NAMALWA (cell line): ENCODE measurements around the gene WWP2.

ENCODE experiments used
- DNase-seq: peaks from one replicate; pipeline ENCODE4 v3.0.0-alpha.2; 2015; ENCODE audit warnings: low spot score

WWP2 gene

GRCh38 chr16:69927056-69927757 is 165.1 kb downstream of the WWP2 start:
- no peak for DNase-seq

- no peak for DNase-seq
These were observed 166.8 kb downstream of the WWP2 start for GRCh38 chr16:69928856-69929400.

GRCh38 chr16:69929480-69929879 is 167.3 kb downstream of the WWP2 start:
- no peak for DNase-seq

GRCh38 chr16:69930117-69930776 is 168.1 kb downstream of the WWP2 start:
- DNase-seq: peak; percentile 76

GRCh38 chr16:69931631-69932030 is 169.5 kb downstream of the WWP2 start:
- no peak for DNase-seq

- DNase-seq: no peak
These were observed 170.1 kb downstream of the WWP2 start for GRCh38 chr16:69932228-69932627.

GRCh38 chr16:69932691-69933392 is 170.7 kb downstream of the WWP2 start:
- DNase-seq: no peak

GRCh38 chr16:69934044-69934443 is 171.9 kb downstream of the WWP2 start:
- no peak for DNase-seq

- DNase-seq: no peak
These were observed 172.6 kb downstream of the WWP2 start for GRCh38 chr16:69934751-69935150.

- DNase-seq: no peak
These were observed 173.2 kb downstream of the WWP2 start for GRCh38 chr16:69935278-69935711.

- DNase-seq: no peak
These were observed 173.6 kb downstream of the WWP2 start for GRCh38 chr16:69935740-69936139.

GRCh38 chr16:69936252-69936651 is 174.1 kb downstream of the WWP2 start:
- DNase-seq: no peak

- no peak for DNase-seq
These were observed 174.6 kb downstream of the WWP2 start for GRCh38 chr16:69936751-69937211.

GRCh38 chr16:69937465-69937951 is 175.4 kb downstream of the WWP2 start:
- DNase-seq: no peak

- DNase-seq: no peak
These were observed 177.1 kb downstream of the WWP2 start for GRCh38 chr16:69938981-69939820.

GRCh38 chr16:69939821-69940585 is 177.9 kb downstream of the WWP2 start:
- DNase-seq: no peak

- DNase-seq: no peak
These were observed 178.5 kb downstream of the WWP2 start for GRCh38 chr16:69940676-69941075.

GRCh38 chr16:69941251-69942098 is 179.3 kb downstream of the WWP2 start:
- no peak for DNase-seq

- DNase-seq: no peak
These were observed 180.0 kb downstream of the WWP2 start for GRCh38 chr16:69942099-69942491.

- DNase-seq: no peak
These were observed 180.6 kb downstream of the WWP2 start for GRCh38 chr16:69942627-69943170.
